ENCODE data around the gene FBXO21. TPM values are rescaled to one million over a fixed set of nuclear protein-coding genes. Genes with fewer than 3 reads are reported as not detected.

The FBXO21 gene
- polyA plus RNA-seq, 1 donor (not counting 4 experiments of a cell fraction or from before 2014, with no cell fraction given): 21.9 TPM

GRCh38 chr12:117149431-117149830 lies 40.8 kb downstream of the FBXO21 start:
- dilution Hi-C loops (cut with MboI; ENCODE audit: extremely low pct_ligation_motif_present, low sequenced_read_pairs): no loop called here
- no peak overlapping the region for H3K9ac ChIP-seq (ENCODE audit: control insufficient read depth, extremely low read depth, insufficient read depth, low read length)
- peaks cover 19 to 23% of the 10 kb centered on the region in 2 experiments for H3K36me3 ChIP-seq (ENCODE audit: control insufficient read depth in 2 of 2, extremely low read depth in 1 of 2, insufficient read depth in 2 of 2, low read length in 2 of 2)
- FAIRE-seq (no peak), DNase-seq (ENCODE audit: low read depth, low spot score) (no peak)
- no peaks in the 10 kb centered on the region for H3K4me1 ChIP-seq (ENCODE audit: control insufficient read depth, extremely low read depth, insufficient read depth, low read length)
- H3K4me2 ChIP-seq (ENCODE audit: control insufficient read depth, extremely low read depth, insufficient read depth, low read depth, low read length): no peak overlapping the region
- H4K20me1 ChIP-seq (ENCODE audit: control insufficient read depth, extremely low read depth, insufficient read depth, low read length): no peaks in the 10 kb centered on the region
- no peak for TF ChIP-seq EZH2 (IDR thresholded peaks at IDR 0.05; ENCODE audit: low read length)
- no peak for TF ChIP-seq CTCF (optimal IDR thresholded peaks at IDR 0.05 in 1 of 3, IDR thresholded peaks at IDR 0.05 in 1 of 3, conservative IDR thresholded peaks at IDR 0.05 in 1 of 3; ENCODE audit: extremely low read depth in 1 of 3, insufficient read depth in 2 of 3, low read length in 3 of 3)
- no peaks in the 10 kb centered on the region for H3K79me2 ChIP-seq (ENCODE audit: control insufficient read depth, insufficient read depth, low read length)
- no peaks in the 10 kb centered on the region for H3K9me3 ChIP-seq (ENCODE audit: control insufficient read depth, low read depth, low read length)
- H3K27ac ChIP-seq (ENCODE audit: control insufficient read depth, insufficient read depth, low read length): no peak overlapping the region
- no peak overlapping the region for H3K4me3 ChIP-seq (ENCODE audit: control insufficient read depth in 2 of 3, extremely low read depth in 1 of 3, insufficient read depth in 2 of 3, low read depth in 1 of 3, low read length in 3 of 3)
- no peaks in the 10 kb centered on the region for H3K27me3 ChIP-seq (ENCODE audit: control insufficient read depth, extremely low read depth, insufficient read depth, low read length)
- H2AFZ ChIP-seq (ENCODE audit: control insufficient read depth, low read length): no peak overlapping the region
- H3K9me1 ChIP-seq (ENCODE audit: control insufficient read depth, extremely low read depth, insufficient read depth, low read length): no peaks in the 10 kb centered on the region

- FAIRE-seq (no peak), DNase-seq (ENCODE audit: low read depth, low spot score) (no peak)
- Histone ChIP-seq H2AFZ (ENCODE audit: control insufficient read depth, low read length) (no peak overlapping the region), H3K4me1 (ENCODE audit: control insufficient read depth, extremely low read depth, insufficient read depth, low read length) (no peaks in the 10 kb centered on the region), H3K36me3 (ENCODE audit: control insufficient read depth in 2 of 2, extremely low read depth in 1 of 2, insufficient read depth in 2 of 2, low read length in 2 of 2) (peaks cover 17 to 18% of the 10 kb centered on the region in 2 experiments), H3K9me3 (ENCODE audit: control insufficient read depth, low read depth, low read length) (no peaks in the 10 kb centered on the region), H3K4me3 (ENCODE audit: control insufficient read depth in 2 of 3, extremely low read depth in 1 of 3, insufficient read depth in 2 of 3, low read depth in 1 of 3, low read length in 3 of 3) (no peak overlapping the region), H3K27ac (ENCODE audit: control insufficient read depth, insufficient read depth, low read length) (no peak overlapping the region), H3K79me2 (ENCODE audit: control insufficient read depth, insufficient read depth, low read length) (no peaks in the 10 kb centered on the region), H3K9ac (ENCODE audit: control insufficient read depth, extremely low read depth, insufficient read depth, low read length) (no peak overlapping the region), H3K4me2 (ENCODE audit: control insufficient read depth, extremely low read depth, insufficient read depth, low read depth, low read length) (no peak overlapping the region), H3K27me3 (ENCODE audit: control insufficient read depth, extremely low read depth, insufficient read depth, low read length) (no peaks in the 10 kb centered on the region), H3K9me1 (ENCODE audit: control insufficient read depth, extremely low read depth, insufficient read depth, low read length) (no peaks in the 10 kb centered on the region), H4K20me1 (ENCODE audit: control insufficient read depth, extremely low read depth, insufficient read depth, low read length) (no peaks in the 10 kb centered on the region)
- dilution Hi-C loops (cut with MboI; ENCODE audit: extremely low pct_ligation_motif_present, low sequenced_read_pairs): no loop called here
- no peak for TF ChIP-seq EZH2 (IDR thresholded peaks at IDR 0.05; ENCODE audit: low read length)
- TF ChIP-seq CTCF (optimal IDR thresholded peaks at IDR 0.05 in 1 of 3, IDR thresholded peaks at IDR 0.05 in 1 of 3, conservative IDR thresholded peaks at IDR 0.05 in 1 of 3; ENCODE audit: extremely low read depth in 1 of 3, insufficient read depth in 2 of 3, low read length in 3 of 3): no peak
Observed at GRCh38 chr12:117148642-117149041, 41.6 kb downstream of the FBXO21 start.
